ENCODE results near the gene S100A7A. TPM values are rescaled to one million over a fixed set of nuclear protein-coding genes. Genes with fewer than 3 reads are reported as not detected.

The S100A7A gene
- polyA plus RNA-seq, 1 of the 3 experiments (the other 2 are of a cell fraction) = not detected

GRCh38 chr1:153428073-153428638, 11.8 kb downstream of the S100A7A start:
- H3F3A ChIP-seq (replicated peaks; ENCODE audit: insufficient read depth) = no peaks in the 10 kb centered on the region
- no peak for DNase-seq
- H3K4me1 ChIP-seq (ENCODE audit: control insufficient read depth in 1 of 2, insufficient read depth in 2 of 2, low read depth in 1 of 2, low read length in 1 of 2) = no peaks in the 10 kb centered on the region
- H3K9me3 ChIP-seq = no peaks in the 10 kb centered on the region
- H3K27me3 ChIP-seq (ENCODE audit: insufficient read depth) = peaks cover 8% of the 10 kb centered on the region; the same call in 1 of the 2 replicates
- POLR2A ChIA-PET = no interaction called here
- CTCF ChIA-PET = interaction anchor here (2.3 kb wide), 1 partner anchor 67 kb away, joined by 10 read pairs; no protein-coding TSS in a partner anchor
- no peak overlapping the region for H3K9ac ChIP-seq
- 5% methylated on average over 7 of the region's 12 CpGs for WGBS (ENCODE audit: low lambda C conversion rate)
- H4K20me1 ChIP-seq (ENCODE audit: insufficient read depth) = no peaks in the 10 kb centered on the region
- H3K9me2 ChIP-seq = no peaks in the 10 kb centered on the region
- H3K79me2 ChIP-seq (ENCODE audit: insufficient read depth) = no peaks in the 10 kb centered on the region
- H3K27ac ChIP-seq (ENCODE audit: low read depth in 2 of 2, low read length in 1 of 2) = no peak overlapping the region
- no peak overlapping the region for H3K4me3 ChIP-seq (ENCODE audit: low read depth in 2 of 2, low read length in 1 of 2)
- no peak overlapping the region for H3K4me2 ChIP-seq
- H3K36me3 ChIP-seq (replicated peaks in 1 of 2; ENCODE audit: control insufficient read depth in 1 of 2, insufficient read depth in 2 of 2, low read length in 1 of 2) = no peaks in the 10 kb centered on the region
- TF ChIP-seq NRF1 (IDR thresholded peaks at IDR 0.05; ENCODE audit: low read depth, low read length) = no peak
- TF ChIP-seq ELF1 (IDR thresholded peaks at IDR 0.05) = no peak
- no peak for TF ChIP-seq USF2 (IDR thresholded peaks at IDR 0.05; ENCODE audit: borderline replicate concordance, low read depth, low read length)
- no peak for TF ChIP-seq RXRA (IDR thresholded peaks at IDR 0.05; ENCODE audit: borderline replicate concordance, low read depth)
- TF ChIP-seq FOXM1 (IDR thresholded peaks at IDR 0.05; ENCODE audit: low read depth) = no peak
- no peak for TF ChIP-seq POLR2AphosphoS5 (IDR thresholded peaks at IDR 0.05; ENCODE audit: low read depth, low read length)
- no peak for TF ChIP-seq CTCF (IDR thresholded peaks at IDR 0.05)
- no peak for TF ChIP-seq FOXJ3 (CRISPR knock-in tag; IDR thresholded peaks at IDR 0.05)
- TF ChIP-seq RAD21 (IDR thresholded peaks at IDR 0.05; ENCODE audit: low read length) = no peak
- no peak for TF ChIP-seq GATA2 (CRISPR knock-in tag; IDR thresholded peaks at IDR 0.05)
- TF ChIP-seq TEAD4 (IDR thresholded peaks at IDR 0.05; ENCODE audit: borderline replicate concordance, insufficient read depth) = no peak
- TF ChIP-seq SMC3 (IDR thresholded peaks at IDR 0.05; ENCODE audit: low read depth, low read length) = no peak
- TF ChIP-seq REST (IDR thresholded peaks at IDR 0.05; ENCODE audit: low read depth, low read length) = no peak
- TF ChIP-seq SIN3A (IDR thresholded peaks at IDR 0.05; ENCODE audit: borderline replicate concordance, low read depth, low read length) = no peak
- TF ChIP-seq TAF1 (IDR thresholded peaks at IDR 0.05; ENCODE audit: borderline replicate concordance, low read depth, low read length) = no peak
- no peak for TF ChIP-seq USF1 (IDR thresholded peaks at IDR 0.05; ENCODE audit: borderline replicate concordance, low read depth)
- no peak for TF ChIP-seq CHD2 (IDR thresholded peaks at IDR 0.05; ENCODE audit: low read length, partially characterized antibody)
- H2AFZ ChIP-seq (ENCODE audit: low read depth) = no peak overlapping the region
